SKM-1 treated with dmso at 0.1 percent for 144 hours (cell line): ENCODE results near the gene NID2.

ENCODE experiments used
- DNase-seq: peaks from one replicate; lab custom pipeline; 2025; ENCODE audit not compliant: unreplicated experiment; lab: John Stamatoyannopoulos, UW

NID2 gene

DNA sequence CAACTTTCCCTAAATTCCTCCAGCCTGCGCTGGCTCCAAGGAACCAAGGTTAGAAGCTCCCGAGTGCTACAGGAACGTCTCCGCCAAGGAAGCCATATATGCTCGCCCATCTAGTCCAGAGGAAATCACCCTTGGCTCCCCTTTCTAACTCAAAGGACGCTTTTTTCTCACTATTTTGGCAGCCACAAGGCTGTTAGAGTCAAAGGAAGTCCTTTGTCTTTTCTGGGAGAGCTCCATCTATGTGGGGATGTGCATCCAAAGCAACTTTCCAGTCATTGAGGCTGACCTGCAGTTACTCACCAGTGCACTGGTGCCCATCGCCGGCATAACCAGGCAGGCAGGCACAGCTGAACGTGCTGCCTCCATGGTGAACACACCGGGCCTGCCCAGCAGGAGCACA, 42.0 kb downstream of the NID2 start:
- DNase-seq = no peak

DNA sequence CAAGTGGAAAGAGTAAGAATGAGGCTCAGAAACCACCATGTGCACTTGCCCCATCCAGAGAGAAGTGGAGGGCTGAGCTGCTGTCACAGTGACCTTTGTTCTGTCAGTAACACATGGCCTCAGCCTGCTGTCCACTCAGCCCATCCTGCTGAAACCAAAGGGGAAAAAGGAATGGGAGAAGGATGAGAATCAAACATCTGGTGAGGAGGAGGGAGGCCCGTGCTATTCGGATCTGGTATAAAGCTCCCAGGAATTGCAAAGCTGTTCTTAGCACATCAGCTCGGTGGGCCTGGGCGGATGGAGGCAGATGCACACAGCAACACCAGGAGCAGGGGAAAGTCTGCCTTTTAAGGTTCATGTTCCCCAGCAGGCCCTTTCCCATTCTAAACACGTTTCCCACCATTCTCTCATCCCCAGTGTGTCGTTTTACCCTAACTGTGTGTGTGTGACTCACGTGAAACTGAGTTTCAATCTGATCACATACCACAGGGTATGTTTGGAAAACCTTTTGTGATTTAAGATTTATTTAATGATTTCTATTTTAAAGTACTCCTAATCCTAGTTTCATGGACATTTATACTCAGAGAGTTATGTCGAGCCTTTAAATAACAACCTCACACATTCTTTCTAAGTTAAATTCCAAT, 42.7 kb downstream of the NID2 start:
- no peak for DNase-seq

DNA sequence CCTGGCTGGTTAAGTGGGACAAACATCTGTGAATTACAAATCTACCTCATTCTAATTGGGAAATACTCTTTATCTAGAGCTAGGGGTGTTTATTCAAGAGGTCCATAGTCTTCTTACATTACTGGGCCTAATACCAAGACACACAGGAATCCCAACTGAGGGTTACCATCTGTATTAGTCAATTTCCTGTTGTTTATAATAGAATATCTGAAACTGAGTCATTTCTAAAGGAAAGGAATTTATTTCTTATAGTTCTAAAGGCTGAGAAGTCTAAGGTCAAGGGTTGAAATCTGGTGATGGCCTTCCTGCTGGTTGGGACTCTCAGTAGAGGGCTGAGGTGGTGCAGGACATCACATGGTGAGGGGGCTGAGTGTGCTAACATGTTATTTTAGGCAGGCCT, 43.5 kb downstream of the NID2 start:
- no peak for DNase-seq

DNA sequence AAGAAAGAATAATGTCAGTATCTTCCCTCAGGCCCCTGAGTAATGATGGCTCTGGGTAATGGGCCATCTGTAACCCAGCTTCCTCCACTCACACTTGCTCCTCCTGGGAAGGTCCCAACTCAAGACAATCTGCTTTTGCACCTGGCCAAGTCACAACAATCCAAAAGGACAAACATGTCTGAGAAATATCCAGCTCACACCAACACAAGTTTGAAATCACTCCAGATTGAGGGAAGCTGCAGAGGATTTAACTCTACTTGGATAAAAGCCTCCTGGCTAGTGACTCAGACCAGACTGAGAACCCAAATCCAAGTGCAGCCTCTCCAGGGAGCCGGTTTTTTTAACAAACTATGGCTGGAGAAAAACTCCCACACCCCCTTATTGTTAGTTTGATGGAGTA, 45.3 kb downstream of the NID2 start:
- no peak for DNase-seq

DNA sequence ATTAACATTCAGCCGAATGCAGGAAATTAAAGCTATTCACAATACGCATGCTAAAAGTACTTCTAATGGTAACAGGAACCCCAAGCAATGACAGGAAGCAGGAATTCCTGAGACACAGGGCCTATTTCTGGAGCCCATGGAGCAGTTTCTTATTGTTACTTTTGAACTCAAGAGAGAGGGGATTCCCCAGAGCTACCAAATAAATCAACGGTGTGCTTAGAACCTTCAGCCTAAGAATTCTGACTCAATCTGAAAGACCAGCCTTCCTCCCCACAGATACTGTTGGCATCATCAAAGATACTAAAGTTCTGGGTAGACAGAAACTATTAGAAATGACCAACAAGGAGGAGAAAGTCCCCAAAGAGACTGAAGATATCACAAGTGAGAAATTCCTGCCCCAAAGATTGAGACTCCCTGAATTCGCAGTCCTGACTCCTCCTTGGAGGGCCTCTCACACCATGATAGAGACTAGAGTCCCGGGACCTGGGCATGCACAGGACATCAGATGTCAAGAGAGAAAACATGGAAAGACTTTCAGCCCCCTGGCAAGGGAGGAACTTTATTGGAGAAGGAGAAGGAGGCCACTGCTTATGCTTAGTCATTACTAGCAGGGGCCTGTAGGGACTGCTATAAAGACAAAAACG, 46.8 kb downstream of the NID2 start:
- no peak for DNase-seq

DNA sequence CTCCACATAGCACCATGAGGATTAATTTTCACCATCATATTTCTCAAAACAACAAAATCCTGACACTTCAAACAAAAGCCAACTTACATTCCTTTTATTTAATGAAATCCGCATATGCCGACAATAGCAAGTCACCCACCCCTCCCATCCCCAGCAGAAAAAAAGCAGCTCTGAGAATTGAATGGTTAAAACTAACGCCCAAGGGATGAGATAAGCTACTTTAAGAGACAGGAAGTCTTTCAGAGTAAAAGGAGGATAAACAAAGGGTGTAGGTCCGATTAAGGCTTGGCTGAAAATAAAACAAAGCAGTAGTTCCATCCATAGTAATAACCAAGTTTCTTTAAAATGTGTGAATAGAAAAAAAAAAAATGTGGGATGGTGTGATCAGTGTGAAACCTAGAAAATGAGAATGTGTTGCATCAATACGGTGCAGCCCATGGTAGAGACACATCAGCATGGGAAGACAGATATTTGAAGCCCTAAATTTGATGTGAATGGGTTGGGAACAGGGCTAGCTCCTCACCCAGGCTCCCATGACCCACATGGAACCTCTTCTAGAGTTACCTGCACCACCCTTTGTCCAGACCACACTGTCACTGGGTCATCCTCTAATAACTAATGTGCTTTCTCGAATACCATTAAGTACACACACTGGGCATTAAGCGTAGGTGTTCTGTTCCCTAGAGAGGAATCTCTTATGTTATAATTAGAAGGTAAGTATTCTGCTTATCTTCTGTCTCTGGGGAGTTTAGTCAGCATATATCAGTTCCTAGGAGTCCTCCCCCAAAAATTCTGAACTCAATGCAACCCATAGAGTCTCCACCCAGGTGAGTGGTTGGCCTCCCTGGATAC, 47.8 kb downstream of the NID2 start:
- no peak for DNase-seq

DNA sequence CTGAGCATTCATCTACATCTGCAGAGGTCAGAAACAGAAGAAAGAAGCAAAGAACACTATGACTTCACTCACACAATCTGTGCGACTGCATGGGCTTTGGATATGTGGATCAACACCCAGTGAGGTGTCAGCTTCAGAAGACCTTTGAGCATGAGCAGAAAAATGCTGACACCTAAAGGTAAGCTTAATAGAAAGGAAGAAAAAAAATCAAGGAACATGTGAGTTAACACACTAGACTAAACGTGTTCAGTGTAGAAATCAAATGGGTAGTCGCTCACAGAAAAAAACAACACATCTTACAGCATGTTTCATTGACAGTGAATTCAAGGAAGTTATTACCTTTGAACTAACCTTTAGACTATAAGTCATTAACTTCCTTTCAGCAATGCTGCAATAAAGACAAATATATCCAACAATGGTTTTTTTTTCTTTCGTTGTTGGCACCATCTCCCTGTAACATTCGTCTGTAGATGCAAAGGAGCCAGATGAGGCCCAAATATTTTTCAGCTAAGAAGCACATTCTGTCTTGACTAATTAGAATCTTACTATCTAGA, 48.6 kb downstream of the NID2 start:
- no peak for DNase-seq

DNA sequence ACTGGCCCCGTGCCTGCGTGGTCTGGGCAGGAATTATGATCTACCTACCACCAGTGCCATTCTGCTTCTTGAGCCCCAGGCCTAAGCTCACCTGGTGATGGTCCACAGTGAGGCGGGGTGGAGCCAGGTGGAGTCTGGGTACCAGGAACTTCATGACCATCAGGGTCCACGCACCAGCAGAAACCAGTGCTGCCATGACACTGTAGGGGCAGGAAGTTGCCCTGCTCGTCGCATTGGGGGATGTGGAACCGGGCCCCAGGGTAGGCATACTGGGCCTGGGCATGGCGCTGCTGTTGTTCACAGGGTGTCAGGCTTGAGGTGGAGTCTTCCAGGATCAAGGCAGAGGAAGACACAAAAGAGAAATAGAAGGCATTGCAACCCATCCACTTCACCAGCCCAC, 49.9 kb downstream of the NID2 start:
- no peak for DNase-seq

DNA sequence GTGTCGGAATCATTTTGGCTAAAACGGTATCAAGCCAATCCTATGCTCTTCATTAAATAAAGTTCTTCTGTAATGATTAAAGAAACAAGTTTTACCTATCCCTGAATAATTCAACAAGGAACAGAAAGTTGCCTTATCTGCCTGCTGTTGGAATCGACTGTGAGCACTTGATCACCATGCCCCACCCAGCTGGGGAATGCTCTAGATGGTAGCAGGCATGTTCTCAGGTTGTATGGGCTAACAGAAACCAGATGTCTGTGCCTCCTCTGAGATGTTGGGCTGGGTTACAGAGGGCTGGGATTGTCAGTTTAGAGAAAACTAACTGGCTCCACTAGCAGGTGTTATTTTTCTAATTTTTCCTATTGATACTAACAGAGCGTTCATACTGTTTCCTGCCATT, 50.6 kb downstream of the NID2 start:
- DNase-seq = no peak

DNA sequence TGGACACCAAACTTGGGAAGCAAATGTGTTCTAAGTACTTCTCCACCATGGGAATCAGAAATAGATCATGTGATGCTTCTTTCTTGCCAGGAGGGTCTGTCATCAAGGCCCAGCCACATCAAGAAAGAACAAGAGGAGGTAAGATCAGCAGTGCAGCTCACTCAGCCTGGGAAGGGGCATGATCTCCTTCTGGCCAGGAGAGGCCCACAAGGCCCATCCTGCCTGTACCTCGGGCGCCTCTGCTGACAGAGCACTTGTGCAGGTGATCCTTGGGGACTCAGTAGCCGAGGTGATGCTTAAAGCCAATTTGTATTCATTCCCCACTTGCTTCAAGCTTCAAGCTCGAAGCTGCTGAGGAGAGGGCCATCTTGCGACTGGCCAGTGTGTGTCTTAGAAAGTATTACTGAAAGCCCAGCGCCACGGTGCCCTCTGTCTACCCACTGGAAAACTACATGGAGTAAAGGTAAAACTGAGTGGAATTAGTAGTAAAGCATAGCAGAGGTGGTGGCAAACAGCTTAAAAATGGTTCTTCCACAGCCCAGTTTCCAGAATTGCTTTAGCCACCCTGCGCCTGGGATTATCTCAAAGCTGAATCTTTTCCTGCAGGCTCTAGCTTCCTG, 53.3 kb downstream of the NID2 start:
- DNase-seq = no peak

DNA sequence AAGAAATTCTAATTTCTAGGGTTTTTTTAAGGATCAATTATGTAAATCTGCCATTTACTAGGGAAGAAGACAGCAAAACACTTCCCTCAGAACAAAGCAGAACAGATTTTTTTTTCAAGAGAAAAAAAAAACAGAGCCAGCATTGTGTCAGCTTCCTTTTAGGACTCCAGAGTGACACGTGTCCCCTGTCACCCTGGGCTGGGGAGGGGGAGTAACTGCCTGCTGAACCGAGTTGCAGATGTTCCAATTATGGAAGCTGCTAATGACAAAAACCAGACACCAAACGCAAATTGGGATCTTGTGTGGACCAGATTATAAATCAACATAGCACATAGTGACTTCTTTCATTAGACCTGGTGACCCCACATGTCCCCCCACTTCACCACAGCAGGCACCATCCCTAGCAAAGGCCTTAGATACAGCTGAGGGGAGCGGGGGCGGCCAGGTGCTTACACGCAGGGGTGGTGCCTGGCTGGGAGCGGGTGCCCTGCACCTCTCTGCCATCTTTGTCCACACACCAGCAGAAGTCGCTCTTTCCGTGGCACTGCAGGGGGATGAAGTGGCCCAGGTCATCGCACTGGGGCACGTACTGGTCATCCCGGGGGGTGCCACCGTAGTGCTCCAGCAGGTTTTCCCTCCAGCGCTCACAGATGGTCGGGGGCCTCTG, 54.1 kb downstream of the NID2 start:
- no peak for DNase-seq

DNA sequence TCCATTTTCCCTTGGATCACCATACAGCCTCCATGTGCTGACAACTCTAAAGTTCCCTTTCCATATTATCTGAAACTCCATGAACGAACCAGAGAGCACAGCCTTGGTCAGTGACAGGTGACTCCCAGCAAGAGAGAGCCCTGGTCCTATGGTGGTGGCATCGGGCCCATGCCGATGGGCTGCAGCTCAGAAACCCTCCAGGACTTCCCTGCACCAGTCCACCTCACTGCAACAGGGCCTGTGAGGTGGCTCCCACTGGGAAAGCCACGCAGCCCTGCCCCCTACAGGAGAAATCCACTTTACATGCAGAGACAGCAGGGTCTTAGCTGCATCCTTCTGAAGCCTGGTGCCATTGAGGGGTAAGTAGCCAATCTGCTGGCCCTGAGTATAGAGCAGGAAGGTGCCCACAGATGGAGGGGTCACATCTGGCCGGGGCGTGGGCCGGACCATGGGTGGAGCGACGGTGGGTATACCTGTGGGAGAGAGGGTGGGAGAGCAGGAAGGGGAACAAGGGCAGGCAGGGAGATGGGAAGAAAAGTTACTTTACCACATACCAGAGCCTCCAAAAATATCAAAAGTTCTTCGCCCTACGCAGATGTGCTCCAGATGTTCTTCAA, 54.8 kb downstream of the NID2 start:
- no peak for DNase-seq

DNA sequence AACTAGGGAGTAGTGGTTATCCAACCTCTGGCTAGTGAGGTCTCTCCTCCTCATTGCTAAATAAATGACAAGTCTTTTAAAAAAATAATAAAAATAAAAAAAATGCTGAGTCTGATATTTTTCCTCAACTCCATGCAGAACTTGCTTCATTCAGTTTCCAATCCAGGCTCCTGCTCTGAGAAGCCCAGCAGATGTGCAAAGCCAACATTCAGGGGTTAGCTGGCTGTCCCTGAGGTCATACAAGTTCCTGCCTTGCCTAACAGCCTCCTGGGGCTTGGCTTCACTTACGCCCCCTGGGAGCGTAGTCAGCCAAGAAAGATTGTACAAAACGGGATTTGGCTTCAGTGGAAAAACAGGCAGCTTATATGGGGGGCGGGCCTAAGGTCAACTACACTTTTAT, 56.2 kb downstream of the NID2 start:
- no peak for DNase-seq

DNA sequence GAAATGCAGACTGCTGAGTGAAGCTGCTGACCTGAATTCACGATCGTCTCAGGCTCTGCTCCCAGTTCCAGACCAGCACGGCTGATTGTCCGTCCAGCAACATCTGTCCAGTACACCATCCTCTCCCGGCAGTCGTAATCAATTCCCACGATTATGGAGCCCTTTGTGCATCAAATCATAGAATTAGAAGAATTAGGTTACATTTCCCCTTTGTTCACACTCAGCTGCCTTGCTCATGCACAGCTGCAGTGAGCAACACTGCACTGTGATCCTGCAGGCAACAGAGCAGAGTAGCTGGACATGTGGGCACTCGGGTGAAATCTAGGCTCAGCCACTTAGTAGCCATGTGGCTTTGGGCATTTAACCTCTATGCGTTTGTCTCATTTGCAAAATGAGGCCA, 57.3 kb downstream of the NID2 start:
- no peak for DNase-seq

DNA sequence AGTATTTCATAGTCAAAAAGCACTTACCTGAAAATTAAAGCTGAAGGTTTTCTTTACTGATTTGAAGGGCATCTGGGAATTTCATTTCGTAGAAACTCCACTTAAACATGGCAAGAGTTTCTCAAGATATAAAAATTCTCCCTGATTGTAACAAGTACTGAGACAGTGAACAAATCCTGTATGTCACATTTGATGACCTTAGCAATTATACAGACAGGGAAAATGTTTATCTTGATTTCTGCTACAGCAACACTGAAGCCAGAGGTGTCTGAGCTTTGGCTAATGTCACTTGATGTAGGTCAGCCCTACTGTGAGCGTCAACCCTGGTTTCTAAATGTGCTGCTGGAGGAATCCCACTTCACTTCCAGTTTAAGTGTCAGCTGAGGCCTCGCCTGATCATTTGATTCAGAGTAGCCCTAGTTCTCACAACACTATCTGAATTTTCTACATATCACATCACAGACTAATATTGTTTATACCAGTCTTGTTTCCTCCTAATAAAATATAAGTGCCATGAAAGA, 58.6 kb downstream of the NID2 start:
- no peak for DNase-seq

DNA sequence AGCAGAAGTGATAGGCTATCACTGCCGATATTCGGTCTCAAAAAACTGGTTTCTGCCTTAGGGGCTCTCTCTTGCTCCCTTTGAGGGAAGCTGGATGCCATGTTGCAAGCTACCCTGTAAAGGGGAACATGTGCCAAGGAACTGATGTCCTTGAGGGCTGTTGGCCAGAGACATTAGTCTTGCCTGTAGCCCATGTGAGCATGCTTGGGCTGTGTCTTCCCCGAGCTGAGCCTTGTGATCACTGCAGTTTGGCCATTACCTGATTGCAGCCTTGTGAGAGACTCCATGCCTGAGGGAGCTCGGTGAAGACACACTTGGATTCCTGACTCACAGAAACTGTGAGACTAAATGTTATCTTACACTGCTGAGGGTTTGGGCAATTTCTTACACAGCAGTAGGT, 60.7 kb downstream of the NID2 start:
- no peak for DNase-seq

DNA sequence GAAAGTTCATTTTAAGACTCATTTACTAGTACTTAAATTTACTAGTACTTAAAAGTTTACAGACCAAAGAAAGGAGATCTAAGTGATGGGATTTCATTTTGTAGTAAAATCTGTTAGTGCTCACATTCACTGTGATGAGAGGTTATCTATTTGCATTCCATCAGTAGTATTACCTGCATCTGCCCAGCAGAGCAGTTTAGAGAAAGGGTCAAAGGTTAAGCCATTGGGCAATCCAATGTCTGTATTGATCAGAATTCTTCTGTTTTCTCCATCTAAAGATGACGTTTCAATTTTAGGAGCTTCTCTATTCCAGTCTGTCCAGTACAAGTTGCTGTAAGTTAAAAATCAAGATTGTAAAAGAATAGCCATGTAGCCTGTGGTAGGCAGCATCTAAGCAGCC, 61.2 kb downstream of the NID2 start:
- no peak for DNase-seq

DNA sequence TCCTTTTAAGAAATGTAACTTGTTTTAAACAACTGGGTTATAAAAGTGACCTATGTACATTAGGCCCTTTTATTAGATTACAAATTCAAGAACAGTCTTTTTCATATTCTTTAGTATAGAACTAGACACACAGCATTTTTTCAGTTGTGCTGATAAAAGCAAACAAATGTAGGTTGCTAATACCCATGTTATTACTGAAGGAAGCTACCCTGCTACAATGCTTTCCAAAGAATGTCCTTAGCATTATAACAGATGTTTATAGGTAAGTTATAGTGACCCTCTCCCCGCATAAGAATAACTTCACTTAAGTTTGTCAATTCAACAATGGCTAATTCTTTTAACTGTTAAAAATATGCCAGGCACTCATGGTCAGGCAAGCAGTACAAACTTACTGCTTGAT, 61.6 kb downstream of the NID2 start:
- no peak for DNase-seq

DNA sequence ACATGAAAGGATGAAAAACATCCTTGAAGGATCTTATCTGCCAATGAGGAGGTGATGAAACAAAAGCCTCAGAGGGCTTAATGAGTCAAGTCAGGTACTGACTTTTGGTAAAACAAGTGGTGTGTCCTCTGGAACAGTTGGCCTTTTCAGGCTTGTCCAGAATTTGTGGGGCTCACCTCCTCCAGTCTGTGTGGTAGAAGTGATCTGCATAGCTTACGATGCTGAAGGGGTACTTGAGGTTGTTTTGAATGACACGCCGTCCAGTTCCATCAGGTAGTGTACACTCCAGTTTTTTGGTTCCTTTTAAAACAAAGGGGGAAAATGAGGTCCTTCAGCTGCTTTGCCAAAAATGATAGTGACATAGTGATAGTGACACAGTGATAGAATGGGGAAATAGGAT, 62.5 kb downstream of the NID2 start:
- DNase-seq = no peak

DNA sequence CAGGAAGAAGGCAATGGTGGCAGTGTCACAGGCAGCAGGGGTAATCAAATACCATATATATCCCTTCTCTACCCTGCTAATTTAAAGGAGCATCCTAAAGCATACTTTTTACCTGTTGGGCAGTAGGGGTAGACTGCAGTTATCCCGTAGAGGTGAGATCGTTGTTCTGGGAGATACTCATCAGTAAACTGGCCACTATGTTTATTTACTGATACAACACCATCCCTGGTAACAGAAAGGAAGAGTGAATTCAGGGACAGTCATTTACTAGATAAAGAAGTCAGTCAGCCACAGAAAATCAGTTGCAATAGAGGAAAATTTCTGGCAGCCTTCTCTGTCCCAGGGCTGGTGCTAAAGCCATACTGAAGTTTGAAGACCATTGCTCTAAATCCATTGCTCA, 63.2 kb downstream of the NID2 start:
- no peak for DNase-seq
